Activated CD8-positive, alpha-beta memory T cell treated with anti-CD3 and anti-CD28 coated beads for 36 hours (primary cell): Measurements from ENCODE around the gene KLF7. TPM values are rescaled to one million over a fixed set of nuclear protein-coding genes. Genes with fewer than 3 reads are reported as not detected.

Source experiments
- CTCF ChIA-PET: fragments of 350-600 bp; sonication (Branson Sonifier 250); formaldehyde crosslinking; loops from one replicate; lab custom pipeline; 2021; ENCODE audit warnings: antibody characterized with exemption; lab: Charles Lee
- POLR2A ChIA-PET: fragments of 350-600 bp; sonication (Branson Sonifier 250); formaldehyde crosslinking; loops from one replicate; lab custom pipeline; 2021; ENCODE audit warnings: antibody characterized with exemption; lab: Charles Lee
- total RNA-seq, 2 experiments: library from RNA; stranded (reverse); gene quantifications; one replicate each; pipeline ENCODE4 v1.2.3, GENCODE V29; 2021

Gene KLF7
- total RNA-seq, 2 experiments from 2014 or later, result 5.2 to 7.3 TPM

- ChIA-PET CTCF (no interaction called here), POLR2A (no interaction called here)
Measured at GRCh38 chr2:207135801-207136457, 29.8 kb downstream of the KLF7 start.

- ChIA-PET CTCF (no interaction called here), POLR2A (no interaction called here)
Measured at GRCh38 chr2:207135340-207135739, 30.4 kb downstream of the KLF7 start.

- CTCF ChIA-PET, result no interaction called here
- POLR2A ChIA-PET, result no interaction called here
Measured at GRCh38 chr2:207133820-207134519, 31.8 kb downstream of the KLF7 start.

GRCh38 chr2:207133458-207133819 lies 32.3 kb downstream of the KLF7 start:
- ChIA-PET CTCF (no interaction called here), POLR2A (no interaction called here)

GRCh38 chr2:207132019-207132418 lies 33.7 kb downstream of the KLF7 start:
- ChIA-PET POLR2A (no interaction called here), CTCF (no interaction called here)

- POLR2A ChIA-PET, result no interaction called here
- CTCF ChIA-PET, result interaction anchor here (0.7 kb wide), 1 partner anchor 112 kb away, joined by 3 read pairs; no protein-coding TSS in a partner anchor
Measured at GRCh38 chr2:207131594-207131993, 34.2 kb downstream of the KLF7 start.

GRCh38 chr2:207130958-207131521 lies 34.7 kb downstream of the KLF7 start:
- POLR2A ChIA-PET, result no interaction called here
- CTCF ChIA-PET, result interaction anchor here (0.7 kb wide), 1 partner anchor 113 kb away, joined by 3 read pairs; no protein-coding TSS in a partner anchor

- ChIA-PET POLR2A (no interaction called here), CTCF (no interaction called here)
Measured at GRCh38 chr2:207129821-207130220, 35.9 kb downstream of the KLF7 start.

- POLR2A ChIA-PET, result no interaction called here
- CTCF ChIA-PET, result no interaction called here
Measured at GRCh38 chr2:207128867-207129266, 36.9 kb downstream of the KLF7 start.

- POLR2A ChIA-PET, result no interaction called here
- CTCF ChIA-PET, result no interaction called here
Measured at GRCh38 chr2:207126724-207127308, 38.9 kb downstream of the KLF7 start.

GRCh38 chr2:207123776-207124391 lies 41.9 kb downstream of the KLF7 start:
- CTCF ChIA-PET, result no interaction called here
- POLR2A ChIA-PET, result interaction anchor here (1.2 kb wide), 1 partner anchor 42 kb away, joined by 4 read pairs; the partner anchor contains the start of gene KLF7

GRCh38 chr2:207123335-207123744 lies 42.4 kb downstream of the KLF7 start:
- ChIA-PET CTCF (no interaction called here), POLR2A (interaction anchor here (1.2 kb wide), 1 partner anchor 43 kb away, joined by 4 read pairs; the partner anchor contains the start of gene KLF7)

- POLR2A ChIA-PET, result interaction anchor here (1.2 kb wide), 1 partner anchor 43 kb away, joined by 4 read pairs; the partner anchor contains the start of gene KLF7
- CTCF ChIA-PET, result no interaction called here
Measured at GRCh38 chr2:207122651-207123334, 43.0 kb downstream of the KLF7 start.

- POLR2A ChIA-PET, result no interaction called here
- CTCF ChIA-PET, result no interaction called here
Measured at GRCh38 chr2:207121784-207122183, 44.0 kb downstream of the KLF7 start.

- POLR2A ChIA-PET, result no interaction called here
- CTCF ChIA-PET, result no interaction called here
Measured at GRCh38 chr2:207119048-207119447, 46.7 kb downstream of the KLF7 start.

GRCh38 chr2:207117668-207118067 lies 48.1 kb downstream of the KLF7 start:
- ChIA-PET POLR2A (no interaction called here), CTCF (no interaction called here)

GRCh38 chr2:207115715-207116364 lies 49.9 kb downstream of the KLF7 start:
- ChIA-PET CTCF (no interaction called here), POLR2A (no interaction called here)

GRCh38 chr2:207113414-207113813 lies 52.3 kb downstream of the KLF7 start:
- CTCF ChIA-PET, result no interaction called here
- POLR2A ChIA-PET, result no interaction called here

GRCh38 chr2:207112785-207113184 lies 53.0 kb downstream of the KLF7 start:
- ChIA-PET POLR2A (no interaction called here), CTCF (no interaction called here)
